ENCODE data around the gene KRT6A. TPM values are rescaled to one million over a fixed set of nuclear protein-coding genes. Genes with fewer than 3 reads are reported as not detected.

KRT6A gene
- total and polyA plus RNA-seq, 2 of the 8 experiments (the other 6 are each of a cell fraction or from before 2014, with no cell fraction given), result 0.11 TPM; not detected in 1

GRCh38 chr12:52532636-52533035 is 39.6 kb upstream of the KRT6A start:
- H2BK120ac ChIP-seq (replicated peaks; ENCODE audit: low read depth, low read length), result no peak overlapping the region
- H3K4me2 ChIP-seq (ENCODE audit: insufficient read depth in 1 of 2, low read depth in 2 of 2, low read length in 2 of 2), result no peak overlapping the region
- no peak overlapping the region for H4K91ac ChIP-seq (replicated peaks; ENCODE audit: insufficient read length, low read length)
- POLR2A ChIA-PET (ENCODE audit: partially characterized antibody), result no interaction called here
- H3K4me3 ChIP-seq (ENCODE audit: extremely low read depth in 1 of 4, insufficient read depth in 2 of 4, low read depth in 3 of 4, low read length in 4 of 4), result no peak overlapping the region
- no peak overlapping the region for H2AFZ ChIP-seq (ENCODE audit: low read length)
- CTCF ChIA-PET (ENCODE audit: partially characterized antibody), result interaction anchor here (0.9 to 5.4 kb wide), 9 partner anchors 9 to 140 kb away, joined by 3 to 27 read pairs (median 4); partner anchors contain the start of gene KRT71
- H3K4ac ChIP-seq (replicated peaks; ENCODE audit: insufficient read length, low read depth, low read length), result no peak overlapping the region
- no peaks in the 10 kb centered on the region for H3K23me2 ChIP-seq (ENCODE audit: low read depth, low read length)
- no peaks in the 10 kb centered on the region for H3K79me2 ChIP-seq (ENCODE audit: control insufficient read depth in 1 of 2, insufficient read depth in 2 of 2, low read length in 2 of 2)
- no peak overlapping the region for H3K56ac ChIP-seq (replicated peaks; ENCODE audit: insufficient read length, low read depth, low read length)
- H4K8ac ChIP-seq (ENCODE audit: extremely low read depth, insufficient read depth, low read length), result no peak overlapping the region
- H3K23ac ChIP-seq (ENCODE audit: insufficient read length), result no peak overlapping the region
- H3K27me3 ChIP-seq (replicated peaks in 1 of 4; ENCODE audit: control insufficient read depth in 3 of 4, extremely low read depth in 1 of 4, insufficient read depth in 3 of 4, low read length in 3 of 4), result no peaks in the 10 kb centered on the region
- no peak for DNase-seq (ENCODE audit: low read depth in 1 of 2, low spot score in 2 of 2)
- H3K14ac ChIP-seq (ENCODE audit: insufficient read length), result no peak overlapping the region
- no peaks in the 10 kb centered on the region for H3K9me3 ChIP-seq (ENCODE audit: insufficient read depth in 2 of 2, low read depth in 1 of 2, low read length in 1 of 2)
- no peak overlapping the region for H2AK5ac ChIP-seq (ENCODE audit: low read depth, low read length)
- H4K5ac ChIP-seq (ENCODE audit: insufficient read length, low read depth, low read length), result no peak overlapping the region
- H2BK5ac ChIP-seq (ENCODE audit: low read depth, low read length), result no peak overlapping the region
- no peak overlapping the region for H2BK20ac ChIP-seq (ENCODE audit: low read length)
- H2BK15ac ChIP-seq (ENCODE audit: low read length), result no peak overlapping the region
- H3K18ac ChIP-seq (ENCODE audit: extremely low read depth, low read length), result no peak overlapping the region
- no peak overlapping the region for H3K9ac ChIP-seq (replicated peaks in 1 of 4; ENCODE audit: extremely low read depth in 1 of 4, low read depth in 3 of 4, low read length in 3 of 4)
- FAIRE-seq, result no peak
- H4K20me1 ChIP-seq (replicated peaks in 1 of 2; ENCODE audit: control insufficient read depth in 1 of 2, insufficient read depth in 2 of 2, low read length in 2 of 2), result no peaks in the 10 kb centered on the region
- 78% methylated on average over 4 of the region's 4 CpGs; no CpG with 5 or more reads in 1 of the 2 experiments for WGBS, 2 experiments (ENCODE audit: extremely low coverage in 1 of 2, insufficient coverage in 1 of 2, insufficient read length in 1 of 2, insufficient replicate concordance in 2 of 2, low coverage in 1 of 2, low lambda C conversion rate in 2 of 2, missing lambda C conversion rate in 1 of 2)
- H3K4me1 ChIP-seq (replicated peaks in 1 of 4; ENCODE audit: control insufficient read depth in 3 of 4, insufficient read depth in 4 of 4, low read length in 3 of 4), result no peaks in the 10 kb centered on the region
- H3K27ac ChIP-seq (ENCODE audit: low read depth, low read length), result no peak overlapping the region
- no peak overlapping the region for H2BK12ac ChIP-seq (ENCODE audit: low read depth, low read length)
- no peaks in the 10 kb centered on the region for H3K79me1 ChIP-seq (ENCODE audit: low read depth, low read length)
- no peaks in the 10 kb centered on the region for H3K36me3 ChIP-seq (ENCODE audit: control insufficient read depth in 2 of 4, insufficient read depth in 4 of 4, low read length in 3 of 4)
- TF ChIP-seq RBBP5 (IDR thresholded peaks at IDR 0.05; ENCODE audit: borderline replicate concordance, low read depth, low read length) (no peak), E2F6 (IDR thresholded peaks at IDR 0.05) (no peak), ATF2 (IDR thresholded peaks at IDR 0.05; ENCODE audit: low read length) (no peak), KDM1A (IDR thresholded peaks at IDR 0.05; ENCODE audit: borderline replicate concordance, low read length) (no peak), RXRA (IDR thresholded peaks at IDR 0.05; ENCODE audit: insufficient read depth, low read depth, low read length) (no peak), POLR2A (IDR thresholded peaks at IDR 0.05; ENCODE audit: control extremely low read depth in 1 of 2, low read depth in 2 of 2, low read length in 2 of 2) (no peak), TEAD4 (IDR thresholded peaks at IDR 0.05; ENCODE audit: low read depth, low read length) (no peak), JUN (IDR thresholded peaks at IDR 0.05; ENCODE audit: low read depth, low read length) (no peak), HDAC2 (IDR thresholded peaks at IDR 0.05; ENCODE audit: borderline replicate concordance in 1 of 2, low read depth in 2 of 2, low read length in 2 of 2) (no peak), CEBPB (IDR thresholded peaks at IDR 0.05; ENCODE audit: low read depth, low read length) (no peak), SUZ12 (IDR thresholded peaks at IDR 0.05; ENCODE audit: low read length) (no peak), HDAC6 (IDR thresholded peaks at IDR 0.05; ENCODE audit: low read depth, low read length) (no peak), ASH2L (IDR thresholded peaks at IDR 0.05; ENCODE audit: low read length) (no peak)
